Stimulated activated CD8-positive, alpha-beta memory T cell treated with anti-CD3 and anti-CD28 coated beads, Interleukin-7, amount 100 ng/mL, for 48 hours (primary cell): ENCODE results near the gene TAS2R13.

Experiments
- DNase-seq, 2 donors: peaks; one replicate each; pipeline ENCODE4 v3.0.0-alpha.2; 2020; ENCODE audit warnings: low read depth in 1 of 2; ENCODE audit errors: extremely low read depth in 1 of 2

Gene TAS2R13

GRCh38 chr12:10884086-10884725, 25.2 kb downstream of the TAS2R13 start, which contains the start of gene PRH1:
PRH1 (minus strand) TSS chr12:10884255; CDS start chr12:10884217, 38 bp downstream.
- no peak for DNase-seq

GRCh38 chr12:10873378-10873777, 36.0 kb downstream of the TAS2R13 start:
- no peak for DNase-seq

DNA sequence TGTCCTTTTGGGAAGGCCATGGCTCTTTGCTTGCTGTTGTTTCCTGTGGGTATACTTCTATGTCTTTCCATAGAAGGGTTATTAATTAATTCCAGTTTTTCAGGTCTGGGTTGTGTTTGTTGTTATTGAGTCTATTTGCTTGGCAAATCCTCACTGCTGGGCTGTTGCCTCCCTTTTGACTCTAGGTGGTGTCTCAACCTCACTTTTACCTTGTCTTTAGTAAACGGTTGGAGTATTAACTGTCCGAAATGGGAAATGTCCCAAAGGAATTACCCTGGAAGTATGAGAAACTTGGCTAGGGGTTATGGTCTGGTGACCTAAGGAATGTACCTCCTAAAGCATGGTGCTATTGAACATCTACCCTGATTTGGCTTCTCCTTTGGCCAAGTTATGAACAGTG, 42.0 kb downstream of the TAS2R13 start:
- DNase-seq: no peak

- no peak for DNase-seq
Observed at GRCh38 chr12:10863512-10864218, 45.7 kb downstream of the TAS2R13 start.

DNA sequence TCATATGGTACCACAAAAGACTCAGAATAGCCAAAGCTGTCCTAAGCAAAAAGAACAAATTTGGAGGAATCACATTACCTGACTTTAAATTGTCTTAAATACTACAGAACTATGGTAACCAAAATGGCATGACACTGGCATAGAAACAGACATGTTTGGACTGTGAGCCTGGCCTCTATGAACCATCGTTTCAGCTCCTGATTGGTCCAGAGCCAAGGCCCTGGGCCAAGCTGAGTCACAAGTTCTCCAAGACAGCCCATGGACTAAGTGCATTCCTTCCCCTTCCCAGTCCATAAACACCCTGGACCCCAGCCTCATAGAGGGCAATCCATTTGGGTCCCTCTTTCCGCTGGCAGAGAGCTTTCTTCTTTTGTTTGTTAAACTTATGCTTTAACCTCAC, 48.0 kb downstream of the TAS2R13 start:
- DNase-seq: no peak
